VCaP (cell line): ENCODE measurements around the gene GALNT12.

Experiments
- H3K27ac ChIP-seq: fragments of 450-650 bp; 2 replicates; pipeline ENCODE4 v1.5.1; 2017
- CTCF ChIP-seq: fragments of 450-650 bp; conservative IDR thresholded peaks from 2 replicates; pipeline ENCODE4 v1.5.1; 2017; ENCODE audit warnings: mild to moderate bottlenecking, moderate library complexity

GALNT12 gene

GRCh38 chr9:98866435-98867102 lies 59.1 kb downstream of the GALNT12 start:
- TF ChIP-seq CTCF = no peak
- no peak overlapping the region for H3K27ac ChIP-seq

GRCh38 chr9:98867103-98867428 lies 59.6 kb downstream of the GALNT12 start:
- TF ChIP-seq CTCF = no peak
- no peak overlapping the region for H3K27ac ChIP-seq

- no peak overlapping the region for H3K27ac ChIP-seq
- no peak for TF ChIP-seq CTCF
Measured at GRCh38 chr9:98867429-98868168, 60.1 kb downstream of the GALNT12 start.

- no peak for TF ChIP-seq CTCF
- H3K27ac ChIP-seq = no peak overlapping the region
Measured at GRCh38 chr9:98869078-98869745, 61.7 kb downstream of the GALNT12 start.

GRCh38 chr9:98869866-98870265 lies 62.4 kb downstream of the GALNT12 start:
- H3K27ac ChIP-seq = no peak overlapping the region
- TF ChIP-seq CTCF = no peak

- no peak overlapping the region for H3K27ac ChIP-seq
- TF ChIP-seq CTCF = no peak
Measured at GRCh38 chr9:98870782-98871557, 63.5 kb downstream of the GALNT12 start.

GRCh38 chr9:98871558-98872065 lies 64.1 kb downstream of the GALNT12 start:
- H3K27ac ChIP-seq = no peak overlapping the region
- no peak for TF ChIP-seq CTCF
